Measurements from ENCODE around the gene CACNB4. TPM values are rescaled to one million over a fixed set of nuclear protein-coding genes. Genes with fewer than 3 reads are reported as not detected.
"Not testable (repeated sequence)": the region's sequence is repeated elsewhere in the genome, so short reads cannot be mapped to it uniquely, and the experiment has no call there.

The CACNB4 gene
- total and polyA plus RNA-seq, 10 of the 15 experiments (the other 5 are each of a cell fraction or from before 2014, with no cell fraction given): 2.0 to 21.6 (median 9.3) TPM

DNA sequence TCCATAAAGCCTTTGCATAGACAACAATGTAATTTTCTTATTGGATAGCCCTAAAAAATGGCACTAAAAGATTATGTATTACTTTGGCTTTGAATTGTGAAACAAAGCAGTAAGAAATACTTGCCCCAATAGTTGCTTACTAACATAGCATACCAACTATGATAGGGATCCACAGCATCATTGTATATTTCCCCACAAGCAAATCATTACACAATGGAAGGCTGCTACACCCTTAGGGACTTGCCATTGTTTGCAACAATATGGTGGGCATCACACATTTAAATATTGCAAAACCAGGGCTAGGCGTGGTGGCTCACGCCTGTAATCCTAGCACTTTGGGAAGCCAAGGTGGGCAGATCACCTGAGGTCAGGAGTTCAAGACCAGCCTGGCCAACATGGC is 74.4 kb downstream of the CACNB4 start:
- Histone ChIP-seq H3K36me3 (ENCODE audit: control insufficient read depth in 2 of 2, insufficient read depth in 2 of 2, low read length in 1 of 2) (no peaks in the 10 kb centered on the region), H3K27me3 (replicated peaks in 1 of 2; ENCODE audit: control insufficient read depth in 2 of 2, insufficient read depth in 2 of 2, low read length in 1 of 2) (no peaks in the 10 kb centered on the region), H3K9me3 (replicated peaks; ENCODE audit: control insufficient read depth, insufficient read depth, low read length) (no peaks in the 10 kb centered on the region), H3K4me1 (ENCODE audit: control insufficient read depth, insufficient read depth, low read length) (peaks cover 7% of the 10 kb centered on the region; the same call in 1 of the 2 replicates), H2AFZ (ENCODE audit: control insufficient read depth, low read depth, low read length) (no peak overlapping the region), H3K9ac (ENCODE audit: control insufficient read depth, insufficient read depth, low read length) (no peak overlapping the region), H4K20me1 (ENCODE audit: control insufficient read depth, insufficient read depth) (no peaks in the 10 kb centered on the region), H3K79me2 (ENCODE audit: control insufficient read depth, insufficient read depth, low read length) (no peaks in the 10 kb centered on the region), H3K4me3 (no peak overlapping the region), H3K27ac (ENCODE audit: control insufficient read depth, insufficient read depth) (no peak overlapping the region), H3K4me2 (ENCODE audit: control insufficient read depth, insufficient read depth) (no peak overlapping the region)
- no peak for ATAC-seq
- 39% methylated on average over 2 of the region's 2 CpGs for WGBS (ENCODE audit: insufficient coverage, insufficient replicate concordance, low lambda C conversion rate, missing lambda C conversion rate)
- RAD21 ChIA-PET (ENCODE audit: unreplicated experiment): interaction anchor here (1.0 to 1.4 kb wide), 2 partner anchors 26 to 150 kb away, joined by 3 to 5 read pairs; no protein-coding TSS in a partner anchor
- in situ Hi-C loops (cut with MboI) (no loop called here), intact Hi-C loops (cut with micrococcal nuclease; ENCODE audit: unreplicated experiment) (no loop called here)
- POLR2A ChIA-PET: no interaction called here
- BruUV-seq (replicated peaks): no TSS peak
- DNase-seq (ENCODE audit: low read depth, low spot score): no peak
- no peak for FAIRE-seq
- no peak for TF ChIP-seq JUND (IDR thresholded peaks at IDR 0.05; ENCODE audit: low read depth, low read length)
- CTCF ChIA-PET: interaction anchor here (0.6 to 5.9 kb wide), 24 partner anchors 9 to 727 kb away, joined by 3 to 81 read pairs (median 4); partner anchors contain the start of gene STAM2
- SMC1A ChIA-PET (ENCODE audit: uncharacterized antibody, unreplicated experiment): interaction anchor here (0.7 to 2.6 kb wide), 8 partner anchors 14 to 333 kb away, joined by 3 to 15 read pairs (median 4); no protein-coding TSS in a partner anchor

DNA sequence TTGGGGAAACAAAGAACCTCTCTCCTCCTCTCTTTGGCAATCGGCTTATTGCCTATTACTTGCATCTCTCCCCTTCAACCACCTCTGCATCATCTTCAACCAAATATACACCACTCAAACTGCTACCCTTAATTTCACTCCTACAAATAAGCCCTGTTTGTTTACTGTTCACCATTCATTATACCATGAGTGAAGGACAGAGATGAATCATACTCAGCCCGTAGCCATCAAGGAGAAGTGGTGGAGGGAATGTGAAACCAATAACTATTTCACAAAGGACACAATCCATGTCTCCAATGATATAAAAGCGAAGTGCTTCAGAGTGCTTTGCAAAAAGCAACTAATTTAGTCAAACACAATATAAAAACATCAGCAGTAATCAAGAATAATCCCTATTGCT is 76.8 kb downstream of the CACNB4 start:
- Histone ChIP-seq H3K4me2 (ENCODE audit: control insufficient read depth, insufficient read depth) (no peak overlapping the region), H3K9me3 (replicated peaks; ENCODE audit: control insufficient read depth, insufficient read depth, low read length) (no peaks in the 10 kb centered on the region), H3K4me1 (ENCODE audit: control insufficient read depth, insufficient read depth, low read length) (no peaks in the 10 kb centered on the region; the same call in 1 of the 2 replicates), H3K4me3 (no peak overlapping the region), H3K27ac (ENCODE audit: control insufficient read depth, insufficient read depth) (no peak overlapping the region), H3K9ac (ENCODE audit: control insufficient read depth, insufficient read depth, low read length) (no peak overlapping the region), H3K36me3 (ENCODE audit: control insufficient read depth in 2 of 2, insufficient read depth in 2 of 2, low read length in 1 of 2) (no peaks in the 10 kb centered on the region), H3K79me2 (ENCODE audit: control insufficient read depth, insufficient read depth, low read length) (no peaks in the 10 kb centered on the region), H4K20me1 (ENCODE audit: control insufficient read depth, insufficient read depth) (no peaks in the 10 kb centered on the region), H3K27me3 (replicated peaks in 1 of 2; ENCODE audit: control insufficient read depth in 2 of 2, insufficient read depth in 2 of 2, low read length in 1 of 2) (no peaks in the 10 kb centered on the region), H2AFZ (ENCODE audit: control insufficient read depth, low read depth, low read length) (no peak overlapping the region)
- intact Hi-C loops (cut with micrococcal nuclease; ENCODE audit: unreplicated experiment): no loop called here
- CTCF ChIA-PET: interaction anchor here (1.0 to 1.4 kb wide), 2 partner anchors 9 to 23 kb away, joined by 3 to 4 read pairs; no protein-coding TSS in a partner anchor
- SMC1A ChIA-PET (ENCODE audit: uncharacterized antibody, unreplicated experiment): interaction anchor here (0.9 kb wide), 1 partner anchor 12 kb away, joined by 3 read pairs; no protein-coding TSS in a partner anchor
- in situ Hi-C loops (cut with MboI): no loop called here
- FAIRE-seq (no peak), ATAC-seq (no peak), DNase-seq (ENCODE audit: low read depth, low spot score) (no peak)
- RAD21 ChIA-PET (ENCODE audit: unreplicated experiment): no interaction called here
- WGBS (ENCODE audit: insufficient coverage, insufficient replicate concordance, low lambda C conversion rate, missing lambda C conversion rate): 43% methylated on average over 3 of the region's 3 CpGs
- no TSS peak for BruUV-seq (replicated peaks)
- peak; percentile 36; the same call in 1 of the 2 replicates for TF ChIP-seq EED (IDR thresholded peaks at IDR 0.05; ENCODE audit: low read depth)
- no peak for TF ChIP-seq SPI1 (IDR thresholded peaks at IDR 0.05; ENCODE audit: borderline replicate concordance, insufficient read depth, low read depth, low read length)
- POLR2A ChIA-PET: no interaction called here

DNA sequence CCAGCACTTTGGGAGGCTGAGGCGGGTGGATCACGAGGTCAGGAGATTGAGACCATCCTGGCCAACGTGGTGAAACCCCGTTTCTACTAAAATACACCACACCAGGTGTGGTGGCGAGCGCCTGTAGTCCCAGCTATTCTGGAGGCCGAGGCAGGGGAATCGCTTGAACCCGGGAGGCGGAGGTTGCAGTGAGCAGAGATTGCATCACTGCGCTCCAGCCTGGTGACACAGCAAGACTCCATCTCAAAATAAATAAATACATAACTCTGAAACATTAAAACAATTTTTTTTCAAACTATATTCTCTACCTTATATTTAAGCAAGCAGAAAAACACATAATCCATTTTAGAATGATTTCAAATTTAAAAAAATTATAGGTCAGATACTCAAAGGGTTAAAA is 77.8 kb downstream of the CACNB4 start:
- H3K4me2 ChIP-seq (ENCODE audit: control insufficient read depth, insufficient read depth); H3K9ac ChIP-seq (ENCODE audit: control insufficient read depth, insufficient read depth, low read length); FAIRE-seq; RAD21 ChIA-PET (ENCODE audit: unreplicated experiment); in situ Hi-C loops (cut with MboI); H3K4me3 ChIP-seq; BruUV-seq (replicated peaks); H3K36me3 ChIP-seq (ENCODE audit: control insufficient read depth in 2 of 2, insufficient read depth in 2 of 2, low read length in 1 of 2); ATAC-seq; H3K9me3 ChIP-seq (replicated peaks; ENCODE audit: control insufficient read depth, insufficient read depth, low read length); H2AFZ ChIP-seq (ENCODE audit: control insufficient read depth, low read depth, low read length); H3K27me3 ChIP-seq (replicated peaks in 1 of 2; ENCODE audit: control insufficient read depth in 2 of 2, insufficient read depth in 2 of 2, low read length in 1 of 2); H3K79me2 ChIP-seq (ENCODE audit: control insufficient read depth, insufficient read depth, low read length); H3K27ac ChIP-seq (ENCODE audit: control insufficient read depth, insufficient read depth); POLR2A ChIA-PET; DNase-seq (ENCODE audit: low read depth, low spot score); H3K4me1 ChIP-seq (ENCODE audit: control insufficient read depth, insufficient read depth, low read length); intact Hi-C loops (cut with micrococcal nuclease; ENCODE audit: unreplicated experiment); H4K20me1 ChIP-seq (ENCODE audit: control insufficient read depth, insufficient read depth): not testable (repeated sequence)
- ChIA-PET SMC1A (ENCODE audit: uncharacterized antibody, unreplicated experiment) (interaction anchor here (0.9 kb wide), 1 partner anchor 11 kb away, joined by 3 read pairs; no protein-coding TSS in a partner anchor), CTCF (interaction anchor here (1.4 kb wide), 1 partner anchor 22 kb away, joined by 3 read pairs; no protein-coding TSS in a partner anchor)
- 68% methylated on average over 11 of the region's 11 CpGs for WGBS (ENCODE audit: insufficient coverage, insufficient replicate concordance, low lambda C conversion rate, missing lambda C conversion rate)
